Measurements from ENCODE around the gene LMAN2. TPM values are rescaled to one million over a fixed set of nuclear protein-coding genes. Genes with fewer than 3 reads are reported as not detected.

LMAN2 gene
- total RNA-seq, 1 donor: 190 TPM

GRCh38 chr5:177314376-177315342 is 36.8 kb downstream of the LMAN2 start:
- no peak for TF ChIP-seq CTCF (IDR thresholded peaks at IDR 0.05; ENCODE audit: insufficient read depth, low read length)
- no peak overlapping the region for H3K4me3 ChIP-seq (ENCODE audit: low read depth, low read length)
- no peak for DNase-seq (ENCODE audit: low read depth)

- DNase-seq (ENCODE audit: low read depth): no peak
- H3K4me3 ChIP-seq (ENCODE audit: low read depth, low read length): no peak overlapping the region
- no peak for TF ChIP-seq CTCF (IDR thresholded peaks at IDR 0.05; ENCODE audit: insufficient read depth, low read length)
These were observed 37.8 kb downstream of the LMAN2 start for GRCh38 chr5:177313561-177314259.

GRCh38 chr5:177312649-177313181 is 38.8 kb downstream of the LMAN2 start:
- H3K4me3 ChIP-seq (ENCODE audit: low read depth, low read length): peak overlapping the region; percentile 38
- no peak for TF ChIP-seq CTCF (IDR thresholded peaks at IDR 0.05; ENCODE audit: insufficient read depth, low read length)
- DNase-seq (ENCODE audit: low read depth): no peak

GRCh38 chr5:177311723-177312648 is 39.5 kb downstream of the LMAN2 start, which contains the start of gene MXD3:
Gene MXD3 (minus strand): TSS chr5:177311898. CDS start chr5:177311830, 68 bp downstream.
- peak; percentile 88 for DNase-seq (ENCODE audit: low read depth)
- H3K4me3 ChIP-seq (ENCODE audit: low read depth, low read length): peak within 1 kb of the TSS; percentile 77
- no peak for TF ChIP-seq CTCF (IDR thresholded peaks at IDR 0.05; ENCODE audit: insufficient read depth, low read length)

GRCh38 chr5:177311392-177311722 is 40.1 kb downstream of the LMAN2 start:
- peak overlapping the region; percentile 77 for H3K4me3 ChIP-seq (ENCODE audit: low read depth, low read length)
- DNase-seq (ENCODE audit: low read depth): no peak

More at GRCh38 chr5:177311392-177311722, 40.1 kb downstream of the LMAN2 start:
- no peak for TF ChIP-seq CTCF (IDR thresholded peaks at IDR 0.05; ENCODE audit: insufficient read depth, low read length)

Data from fibroblast of the aortic adventitia (primary cell).